Measurements from ENCODE around the gene COL18A1.

COL18A1 gene

DNA sequence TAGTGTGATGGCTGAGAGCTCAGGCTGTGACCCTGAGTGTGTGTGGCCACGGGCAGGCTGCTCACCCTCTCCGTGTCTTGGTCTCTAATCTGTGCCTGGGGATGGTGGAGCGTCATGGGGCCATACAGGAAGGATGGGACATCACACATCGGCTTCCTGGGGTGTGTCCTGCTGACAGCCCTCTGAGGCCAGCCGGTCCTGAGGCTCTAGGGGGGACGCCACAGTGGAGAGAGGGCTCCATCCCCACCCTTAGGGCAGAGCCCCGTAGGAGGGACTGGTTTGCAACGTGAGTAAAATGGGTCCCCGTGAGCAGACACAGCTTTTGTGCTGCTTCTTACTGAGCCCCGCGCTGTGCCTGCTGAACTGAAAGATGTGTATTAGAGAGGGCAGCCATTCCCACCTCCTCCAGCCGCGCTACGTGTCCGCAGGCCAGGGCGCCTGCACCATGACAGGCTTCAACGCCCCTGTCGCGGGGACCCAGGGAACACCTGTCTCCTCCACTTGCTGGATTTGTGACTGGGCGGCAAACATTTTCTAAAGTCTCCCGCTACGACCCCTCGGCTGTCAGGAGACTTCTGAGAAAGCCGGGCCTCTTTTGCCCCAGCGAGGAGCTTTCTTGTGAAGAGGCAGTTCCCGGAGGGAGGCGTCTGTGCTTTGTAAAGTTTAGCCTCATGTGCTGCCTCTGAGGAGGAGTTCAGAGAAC, 8.1 kb downstream of the COL18A1 start:
- in situ Hi-C loops (cut with HindIII; ENCODE audit: low sequenced_read_pairs): no loop called here

DNA sequence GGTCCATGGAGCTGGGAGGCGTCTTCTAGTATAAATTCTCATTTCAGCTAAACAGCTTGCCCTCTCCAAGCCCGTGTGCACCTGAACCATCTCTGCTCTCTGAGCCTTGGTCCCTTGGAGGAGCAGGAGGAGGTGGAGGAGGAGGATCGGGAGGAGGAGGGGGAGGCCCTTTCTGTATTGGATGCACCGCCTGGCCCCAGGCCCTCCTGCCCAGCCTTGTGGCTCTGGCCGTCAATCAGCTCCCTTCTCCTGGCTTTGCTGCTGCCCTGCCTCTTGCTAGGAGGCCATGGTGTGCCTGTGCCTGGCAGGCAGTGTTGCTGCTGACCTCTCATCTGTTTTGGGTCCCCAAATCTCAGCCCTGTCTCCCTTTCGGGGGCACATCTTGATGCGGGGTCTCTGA, 9.0 kb downstream of the COL18A1 start:
- in situ Hi-C loops (cut with HindIII; ENCODE audit: low sequenced_read_pairs): no loop called here

DNA sequence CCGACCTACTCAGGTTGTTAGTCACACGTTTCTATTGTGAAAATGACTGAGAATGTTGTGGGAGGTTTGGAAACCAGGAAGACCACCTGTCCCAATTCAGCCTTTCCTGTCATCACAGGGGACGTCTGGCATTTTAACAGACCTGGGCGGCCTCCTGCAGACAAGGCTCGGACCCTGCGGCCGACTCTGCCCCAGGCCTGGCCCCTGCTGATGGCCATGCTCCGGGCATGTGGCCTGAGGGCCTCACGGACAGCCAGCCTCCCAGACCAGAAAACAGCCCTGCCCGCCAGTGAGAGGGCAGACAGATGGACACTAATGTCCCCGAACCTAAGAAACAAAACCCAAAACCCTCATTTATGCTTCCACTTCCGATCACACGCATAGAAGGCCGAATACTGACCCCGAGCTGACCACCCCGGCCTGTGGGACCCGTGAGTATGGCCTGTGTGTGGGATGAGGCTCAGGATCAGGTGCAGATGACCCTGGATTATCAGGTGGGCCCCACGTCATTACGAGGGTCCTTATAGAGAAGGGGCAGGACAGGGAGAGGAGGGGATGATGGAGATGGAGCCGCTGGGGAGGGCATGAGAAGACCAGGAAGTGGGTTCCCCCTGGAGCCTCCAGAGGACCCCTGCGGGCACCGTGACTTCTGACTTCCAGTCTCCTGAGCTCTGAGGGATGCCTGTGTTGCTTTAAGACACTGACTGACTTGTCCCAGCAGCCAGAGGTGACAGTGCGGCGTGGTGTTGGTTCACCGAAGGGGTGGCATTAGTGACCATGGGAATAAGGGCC, 9.6 kb downstream of the COL18A1 start:
- in situ Hi-C loops (cut with HindIII; ENCODE audit: low sequenced_read_pairs): no loop called here

DNA sequence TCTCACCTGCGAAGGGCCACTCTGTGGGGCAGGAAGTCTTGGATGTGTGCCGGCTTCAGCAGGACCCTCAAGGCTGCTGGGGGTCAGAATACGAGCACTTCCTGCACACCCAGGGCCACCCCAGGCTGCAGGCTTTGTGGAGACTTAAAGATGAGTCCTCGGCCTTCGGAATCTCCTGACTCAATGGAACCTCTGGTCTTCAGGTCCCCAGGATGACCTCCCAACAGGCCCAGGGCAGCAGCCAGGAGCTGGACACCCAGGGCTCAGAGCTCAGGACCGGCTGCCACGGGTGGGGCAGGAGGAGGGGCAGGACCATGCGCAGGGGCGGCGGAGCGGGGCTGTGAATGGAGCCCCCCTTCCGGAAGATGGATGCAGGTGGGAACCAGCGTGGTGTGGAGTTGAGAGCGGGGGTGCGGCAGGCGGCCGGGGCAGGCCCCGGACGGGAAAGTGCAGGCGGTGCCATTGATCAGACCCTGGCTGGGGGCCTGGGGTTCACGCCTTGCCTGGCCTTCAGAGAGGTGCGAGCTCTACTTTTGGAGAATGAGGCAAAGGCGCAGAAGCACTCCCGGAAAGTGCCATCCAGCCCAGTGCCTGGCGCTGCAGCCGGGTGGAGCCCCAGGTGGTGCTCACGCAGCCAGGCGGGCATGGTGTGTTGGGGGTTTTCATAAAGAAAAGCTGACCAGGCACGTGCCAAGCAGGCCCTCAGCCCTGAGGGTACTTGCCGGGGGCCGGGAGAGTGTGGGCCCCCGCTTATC, 10.4 kb downstream of the COL18A1 start:
- in situ Hi-C loops (cut with HindIII; ENCODE audit: low sequenced_read_pairs): no loop called here

DNA sequence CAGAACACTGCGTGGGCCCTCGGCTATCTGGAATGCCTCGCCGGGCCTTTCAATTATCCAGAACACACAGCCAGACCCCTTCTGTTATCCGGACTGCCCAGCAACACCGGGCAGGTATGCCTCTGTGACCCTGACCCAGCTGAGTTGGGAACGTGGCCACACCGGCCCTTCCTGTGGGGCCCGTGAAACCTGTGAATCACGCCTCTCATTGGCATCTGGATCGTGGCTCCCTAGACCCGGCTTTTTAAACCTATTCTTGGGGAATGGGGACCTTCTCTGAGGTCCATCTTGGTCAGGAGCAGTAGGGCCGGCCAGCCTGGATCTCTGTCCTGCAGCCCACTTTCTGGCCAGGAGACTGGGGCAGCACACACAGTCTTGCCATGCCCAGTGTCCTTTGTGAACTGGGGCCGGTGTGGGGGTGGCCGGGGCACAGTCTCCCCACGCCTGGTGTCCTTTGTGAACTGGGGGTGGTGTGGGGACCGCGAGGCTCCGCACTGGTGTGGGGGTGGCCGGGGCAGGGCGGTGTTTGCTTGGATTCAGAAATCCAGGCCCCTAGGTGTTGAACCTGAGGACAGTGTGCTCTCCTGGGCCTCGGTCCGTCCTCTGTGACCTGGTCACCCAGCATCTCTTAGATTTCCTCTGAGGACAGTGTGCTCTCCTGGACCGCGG, 11.1 kb downstream of the COL18A1 start:
- in situ Hi-C loops (cut with HindIII; ENCODE audit: low sequenced_read_pairs): no loop called here

DNA sequence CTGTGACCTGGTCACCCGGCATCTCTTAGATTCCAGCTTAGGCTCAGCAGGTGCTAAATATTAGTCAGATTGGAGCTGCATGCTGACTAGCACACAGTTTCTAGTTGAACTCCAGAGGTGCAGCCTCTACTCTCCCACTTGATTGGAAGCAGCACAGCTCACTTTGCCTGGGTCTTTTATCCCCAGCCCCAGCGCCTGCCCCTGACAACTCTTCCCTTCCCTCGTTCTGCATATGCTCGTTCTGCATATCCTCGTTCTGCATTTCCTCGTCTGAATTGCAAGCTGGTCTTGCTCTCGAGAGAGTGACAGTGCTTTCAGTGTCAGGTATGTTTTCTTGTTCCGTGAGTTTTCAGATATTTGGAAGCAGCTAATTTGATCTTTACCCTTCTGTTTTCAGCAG, 11.7 kb downstream of the COL18A1 start:
- in situ Hi-C loops (cut with HindIII; ENCODE audit: low sequenced_read_pairs): no loop called here

DNA sequence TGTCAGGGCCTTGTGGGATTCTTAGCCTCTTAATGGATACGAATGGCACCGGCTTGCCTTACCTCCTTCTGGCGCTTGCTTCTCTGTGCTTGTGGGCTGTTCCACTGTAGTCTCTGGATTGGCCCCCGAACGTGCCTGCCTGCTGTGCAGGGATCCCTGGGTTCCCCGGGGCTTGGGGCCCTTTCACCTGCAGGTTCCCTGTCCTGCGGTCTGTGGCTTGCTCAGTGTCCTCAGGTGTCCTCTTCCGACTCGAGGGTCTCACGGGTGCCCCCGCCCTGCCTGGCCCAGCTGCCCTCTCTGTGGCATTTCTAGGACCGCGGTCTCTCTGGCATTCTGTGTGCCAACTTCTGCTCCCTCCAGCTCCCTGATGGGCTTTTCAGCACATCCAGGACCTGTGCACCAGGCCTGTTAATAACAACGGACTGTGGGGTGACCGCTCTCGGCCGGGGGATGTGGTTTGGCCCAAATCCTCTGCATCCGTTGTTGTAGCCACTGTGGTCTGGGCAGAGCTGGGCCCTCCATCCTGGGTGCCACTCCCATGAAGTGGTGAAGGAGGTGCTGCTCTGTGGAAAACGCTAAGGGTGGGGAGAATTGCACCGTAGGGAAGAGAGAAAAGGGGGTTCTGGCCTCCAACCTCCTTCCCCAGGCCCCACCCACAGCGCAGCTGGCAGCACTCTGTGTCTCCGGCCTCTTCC, 12.4 kb downstream of the COL18A1 start:
- in situ Hi-C loops (cut with HindIII; ENCODE audit: low sequenced_read_pairs): no loop called here

DNA sequence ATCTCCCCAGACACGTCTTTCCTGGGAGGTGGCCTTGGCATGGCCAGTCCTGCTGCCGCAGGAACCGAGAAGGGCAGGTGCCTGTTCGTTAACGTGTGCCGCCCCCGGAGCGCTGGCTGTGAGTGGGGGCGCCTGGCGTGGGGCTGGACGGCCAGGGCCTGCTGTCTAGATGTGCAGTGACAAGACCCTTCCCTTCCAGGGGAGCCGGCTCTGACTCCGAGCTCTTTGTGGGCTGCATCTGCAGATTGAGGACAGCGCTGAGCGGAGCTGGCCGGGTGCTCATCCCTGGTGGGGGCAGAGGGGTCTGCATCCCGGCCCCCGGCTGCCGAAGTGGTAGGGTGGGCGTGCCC, 13.0 kb downstream of the COL18A1 start:
- in situ Hi-C loops (cut with HindIII; ENCODE audit: low sequenced_read_pairs): no loop called here

DNA sequence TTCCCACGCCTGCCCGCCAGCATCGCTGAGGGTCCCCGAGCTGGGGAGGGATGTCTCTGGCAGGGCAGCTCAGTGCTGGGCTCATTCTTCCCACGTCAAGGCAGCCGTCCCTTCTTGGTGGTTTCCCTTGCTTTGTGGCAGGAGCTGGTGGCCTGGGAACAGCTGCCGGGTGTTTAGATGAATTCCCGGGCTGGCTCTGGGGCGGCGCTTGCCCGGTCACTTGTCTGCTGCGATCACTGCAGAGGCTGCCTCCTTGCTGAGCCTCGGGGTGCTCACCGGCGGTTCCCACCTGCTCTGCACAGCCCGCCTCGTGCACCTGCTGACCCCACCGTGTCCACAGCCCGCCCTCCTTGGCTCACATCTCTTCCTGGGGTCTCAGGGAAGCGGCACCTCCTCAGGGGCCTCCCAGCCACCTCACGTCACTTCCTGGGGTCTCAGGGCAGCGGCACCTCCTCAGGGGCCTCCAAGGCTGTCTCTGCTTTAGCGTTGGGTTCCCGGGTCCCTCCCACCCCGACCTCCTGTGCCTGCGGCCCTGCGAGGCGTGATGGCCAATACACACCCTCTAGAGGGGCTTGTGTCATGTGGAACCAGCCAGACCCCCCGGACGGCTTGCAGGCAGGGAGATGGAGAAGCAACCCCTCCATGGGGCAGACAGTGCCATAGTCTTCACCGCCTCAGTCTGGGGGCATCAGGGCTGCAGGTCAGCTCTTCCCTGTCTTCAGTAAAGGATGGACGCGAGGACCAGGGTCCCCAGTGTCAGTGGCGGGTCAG, 13.5 kb downstream of the COL18A1 start:
- in situ Hi-C loops (cut with HindIII; ENCODE audit: low sequenced_read_pairs): no loop called here

DNA sequence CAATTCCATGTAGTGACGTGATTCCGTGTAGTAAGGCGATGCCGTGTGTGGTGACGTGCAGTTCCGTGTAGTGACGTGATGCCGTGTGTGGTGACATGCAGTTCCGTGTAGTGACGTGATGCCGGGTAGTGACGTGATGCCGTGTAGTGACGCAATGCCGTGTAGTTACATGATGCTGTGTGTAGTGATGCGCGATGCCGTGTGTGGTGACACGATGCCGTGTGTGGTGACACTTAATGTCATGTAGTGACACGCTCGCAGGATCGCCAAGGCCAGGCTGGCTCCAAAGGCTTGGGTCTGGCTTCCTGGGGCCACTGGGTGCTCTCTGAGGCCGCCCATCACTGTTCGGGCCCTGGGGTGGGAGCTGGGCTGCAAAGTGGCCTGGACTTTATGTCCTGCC, 14.2 kb downstream of the COL18A1 start:
- in situ Hi-C loops (cut with HindIII; ENCODE audit: low sequenced_read_pairs): no loop called here

DNA sequence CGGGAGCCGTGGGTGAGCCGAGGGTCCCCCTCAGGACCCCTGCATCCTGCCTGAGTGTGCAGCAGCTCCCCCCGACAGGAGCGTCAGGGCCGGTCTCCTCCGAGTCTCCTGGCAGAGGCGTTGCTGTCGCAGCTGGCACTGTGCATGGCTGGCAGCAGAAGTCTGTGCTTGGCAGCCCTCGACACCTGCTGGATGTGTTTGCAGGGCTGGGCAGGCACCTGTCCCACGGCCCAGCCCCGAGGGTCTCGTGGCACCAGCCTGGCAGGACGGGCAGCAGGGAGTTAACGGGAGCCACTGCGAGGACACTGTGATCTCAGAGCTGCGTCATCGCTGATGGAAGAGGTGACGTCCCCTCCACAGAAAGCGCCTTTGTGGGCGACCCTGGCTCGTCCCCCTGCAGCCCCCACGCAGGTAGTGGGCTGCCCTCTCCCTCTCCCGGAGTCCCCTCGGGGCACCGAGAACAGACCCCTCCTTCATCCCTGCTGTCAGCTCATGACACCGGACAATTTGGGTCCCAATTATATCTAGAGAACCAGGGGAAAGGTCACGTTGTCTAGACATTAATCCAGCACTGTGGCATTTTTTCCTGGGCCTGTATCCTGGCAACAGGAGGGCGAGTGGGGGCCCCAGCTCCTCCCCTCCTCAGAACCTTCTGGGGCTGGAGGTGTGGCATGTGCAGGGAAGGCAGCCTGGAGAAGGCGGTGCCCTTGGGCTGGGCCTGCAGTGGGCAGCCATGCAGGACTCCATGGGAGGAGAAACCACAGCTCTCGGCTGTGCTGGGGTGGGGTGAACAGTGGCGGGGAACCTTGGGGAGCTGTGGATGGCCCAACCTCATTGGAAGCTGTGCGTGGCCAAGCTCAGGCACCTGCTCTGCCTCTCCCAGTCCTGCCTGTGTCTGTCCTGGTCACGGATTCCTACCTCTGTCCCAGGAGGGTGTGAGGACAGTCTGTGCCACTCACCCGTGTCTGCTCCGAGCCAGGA, 15.4 kb downstream of the COL18A1 start:
- in situ Hi-C loops (cut with HindIII; ENCODE audit: low sequenced_read_pairs): no loop called here

DNA sequence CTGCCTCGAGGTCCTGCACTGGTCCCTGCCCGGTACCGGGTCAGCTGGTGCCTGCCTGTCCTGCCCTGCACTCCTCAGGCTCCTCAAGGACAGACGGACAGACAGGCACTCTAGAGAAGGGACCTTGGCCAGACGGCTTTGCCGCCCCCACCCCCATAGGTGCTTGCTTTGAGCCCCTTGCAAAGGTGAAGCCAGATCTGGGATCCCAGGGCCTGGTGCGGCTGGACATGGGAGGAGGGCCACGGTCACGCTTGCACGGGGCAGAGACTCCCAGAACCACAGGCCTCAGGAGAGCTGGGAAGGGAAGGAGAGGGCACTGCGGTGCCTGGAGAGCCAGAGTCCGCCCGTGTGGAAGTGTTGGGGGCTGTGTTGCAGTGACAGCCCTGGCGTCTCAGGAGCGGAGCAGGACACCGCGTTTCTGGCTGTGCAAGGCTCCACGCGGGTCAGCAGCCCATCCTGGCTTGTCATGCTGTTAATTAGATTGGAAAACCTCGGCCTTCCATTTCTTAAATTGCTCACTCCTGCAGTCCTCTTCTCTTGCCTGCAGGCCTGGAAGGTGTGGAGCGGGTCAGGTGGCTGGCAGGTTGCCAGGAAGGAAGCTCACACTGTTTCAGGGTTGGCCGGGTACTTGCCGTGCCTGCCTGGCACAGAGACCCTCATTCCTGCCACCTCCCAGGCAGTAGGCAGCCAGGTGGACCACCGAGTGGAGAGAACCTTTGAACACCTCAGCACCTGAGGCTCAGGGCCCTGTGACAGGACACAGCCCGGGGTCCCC, 16.3 kb downstream of the COL18A1 start:
- in situ Hi-C loops (cut with HindIII; ENCODE audit: low sequenced_read_pairs): no loop called here

DNA sequence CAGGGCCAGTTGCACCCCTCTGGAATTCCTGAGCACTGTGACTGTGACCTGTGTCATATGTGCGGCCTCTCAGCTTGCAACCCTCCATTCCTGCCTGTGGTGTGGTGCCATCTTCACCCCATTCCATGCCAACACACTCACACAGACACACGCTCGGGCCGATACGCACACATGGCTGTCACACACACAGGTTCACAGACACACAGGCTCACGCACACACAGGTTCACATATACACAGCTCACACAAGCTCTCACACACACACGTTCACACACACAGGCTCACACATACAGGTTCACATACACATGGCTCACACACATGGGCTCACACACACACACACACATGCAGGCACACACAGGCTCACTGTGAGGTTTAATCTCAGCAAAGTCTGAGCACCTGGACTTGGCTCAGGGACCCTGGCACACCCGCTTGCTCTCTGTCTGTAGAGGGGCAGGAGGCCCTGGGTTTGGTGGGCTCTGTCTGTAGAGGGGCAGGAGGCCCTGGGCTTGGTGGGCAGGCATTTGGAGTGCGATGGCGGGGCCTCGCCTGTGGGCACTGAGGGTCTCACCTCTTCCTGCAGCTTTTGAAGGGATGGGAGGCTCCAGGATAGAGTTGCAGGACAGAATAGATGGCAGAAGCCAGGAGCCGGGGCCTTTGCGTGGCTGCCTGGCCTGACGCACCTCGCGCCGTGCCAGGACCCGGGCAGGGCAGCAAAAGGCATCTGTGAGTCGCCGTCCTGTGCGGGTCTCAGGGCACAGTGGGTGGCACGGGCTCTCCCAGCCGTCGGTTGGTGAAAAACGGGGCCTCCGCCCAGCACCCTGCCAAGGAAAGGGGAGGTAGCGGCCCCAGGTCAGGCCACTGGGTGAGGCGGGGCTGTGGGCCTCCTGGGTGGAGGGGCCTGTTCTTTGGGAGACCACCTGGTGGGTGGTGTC, 17.1 kb downstream of the COL18A1 start:
- in situ Hi-C loops (cut with HindIII; ENCODE audit: low sequenced_read_pairs): no loop called here

DNA sequence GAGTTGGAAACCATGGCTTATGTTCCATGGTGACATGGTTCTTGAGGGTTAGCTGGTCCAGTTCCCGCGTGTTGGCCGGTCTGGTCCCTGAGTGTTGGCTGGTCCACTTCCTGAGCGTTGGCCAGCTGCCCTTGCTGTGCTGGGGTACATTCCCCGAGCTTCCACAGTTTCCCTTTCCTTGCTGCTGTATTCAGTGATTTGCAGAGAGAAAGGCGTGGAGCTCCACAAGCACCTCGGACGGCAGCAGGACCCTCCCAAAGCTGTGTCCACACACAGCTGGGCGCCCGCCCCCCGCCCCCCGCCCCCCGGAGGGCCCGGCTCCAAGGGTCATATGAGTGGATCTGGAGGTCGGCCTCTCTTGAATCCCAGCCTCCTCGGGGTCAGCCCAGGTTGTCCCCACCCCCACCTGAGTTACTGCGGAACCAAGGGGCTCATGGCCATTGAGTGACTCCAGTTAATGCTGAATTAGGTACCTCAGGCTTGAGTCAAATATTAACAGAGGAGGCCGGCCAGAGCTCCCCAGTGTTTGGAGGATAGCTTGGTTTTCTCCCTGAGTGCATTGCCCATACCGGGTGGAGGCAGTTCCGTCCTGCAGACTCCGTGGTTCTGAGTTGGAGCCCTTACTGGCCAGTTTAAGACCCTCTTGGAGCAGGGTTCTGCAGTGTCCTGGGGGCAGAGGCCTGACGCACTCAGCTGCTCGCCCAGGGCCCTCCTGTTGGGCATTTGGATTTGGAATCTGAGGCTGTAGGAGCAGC, 18.4 kb downstream of the COL18A1 start:
- in situ Hi-C loops (cut with HindIII; ENCODE audit: low sequenced_read_pairs): no loop called here

DNA sequence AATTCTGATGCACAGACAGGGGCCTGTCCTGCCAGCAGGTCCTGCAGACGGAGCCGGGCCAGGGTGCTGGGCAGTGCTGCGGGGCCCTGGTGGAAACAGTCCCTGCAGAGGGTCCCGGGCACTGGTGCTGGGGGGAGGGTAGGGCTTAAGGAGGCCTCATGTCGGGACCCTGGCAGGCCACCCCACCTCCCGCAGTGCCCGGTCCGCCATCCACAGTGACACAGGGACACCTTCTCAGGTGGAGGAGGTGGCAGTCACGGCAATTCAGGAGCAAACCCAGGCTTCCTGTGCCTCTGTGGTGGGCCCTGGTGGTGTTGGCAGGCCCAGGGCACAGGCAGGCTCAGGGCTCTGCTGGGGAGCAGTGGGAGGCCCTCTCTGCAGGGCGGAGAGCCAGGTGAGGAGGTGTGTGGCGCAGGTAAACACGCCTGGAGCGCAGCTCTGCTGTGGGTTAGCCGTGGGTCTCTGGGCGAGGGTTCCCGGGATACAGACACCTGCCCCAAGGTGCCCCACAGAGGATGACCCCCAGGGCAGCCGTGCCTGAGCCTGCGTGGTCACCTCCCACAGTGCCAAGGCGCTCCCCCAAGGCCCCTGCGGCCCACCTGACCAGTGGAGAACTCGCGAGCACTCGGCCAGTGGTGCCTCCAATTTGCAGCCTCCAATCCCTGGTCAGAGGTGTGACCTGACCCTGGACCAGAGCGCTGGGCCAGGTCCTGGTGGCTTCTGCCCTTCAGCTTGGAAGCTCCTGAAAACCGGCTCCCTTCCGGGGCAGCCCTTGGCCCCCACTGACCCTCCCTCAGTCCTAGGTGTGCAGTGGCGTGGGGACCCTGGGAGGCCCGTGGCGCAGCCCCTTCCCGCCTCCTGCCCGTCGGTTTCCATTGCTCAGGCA, 19.2 kb downstream of the COL18A1 start:
- in situ Hi-C loops (cut with HindIII; ENCODE audit: low sequenced_read_pairs): no loop called here

All from DLD1 (cell line).